Globus pallidus (tissue), 1 donor: ENCODE data around the gene SYTL5.
A peak's percentile ranks its signal among the peaks of the same experiment; 100 is the strongest.

Experiments
- DNase-seq: peaks from one replicate; pipeline ENCODE4 v3.0.0-alpha.2; 2015; ENCODE audit warnings: low spot score

Gene SYTL5

GRCh38 chrX:38028300-38028699 is 21.9 kb downstream of the SYTL5 start:
- DNase-seq = no peak

GRCh38 chrX:38036466-38036865 is 30.1 kb downstream of the SYTL5 start:
- no peak for DNase-seq

GRCh38 chrX:38038501-38038900 is 32.1 kb downstream of the SYTL5 start:
- DNase-seq = no peak

GRCh38 chrX:38041237-38041636 is 34.9 kb downstream of the SYTL5 start:
- no peak for DNase-seq

GRCh38 chrX:38044701-38045100 is 38.3 kb downstream of the SYTL5 start:
- DNase-seq = no peak

GRCh38 chrX:38045538-38046096 is 39.3 kb downstream of the SYTL5 start:
- no peak for DNase-seq

- no peak for DNase-seq
Measured at GRCh38 chrX:38048886-38049285, 42.5 kb downstream of the SYTL5 start.

GRCh38 chrX:38050806-38051205 is 44.5 kb downstream of the SYTL5 start:
- DNase-seq = no peak

- DNase-seq = no peak
Measured at GRCh38 chrX:38052096-38052495, 45.7 kb downstream of the SYTL5 start.

- peak; percentile 0 for DNase-seq
Measured at GRCh38 chrX:38055170-38055847, 49.0 kb downstream of the SYTL5 start.

- no peak for DNase-seq
Measured at GRCh38 chrX:38060331-38060878, 54.1 kb downstream of the SYTL5 start.

- no peak for DNase-seq
Measured at GRCh38 chrX:38061335-38061734, 55.0 kb downstream of the SYTL5 start.

GRCh38 chrX:38066934-38067333 is 60.6 kb downstream of the SYTL5 start:
- no peak for DNase-seq

GRCh38 chrX:38069273-38069672 is 62.9 kb downstream of the SYTL5 start:
- no peak for DNase-seq

- DNase-seq = no peak
Measured at GRCh38 chrX:38069991-38070390, 63.6 kb downstream of the SYTL5 start.

- no peak for DNase-seq
Measured at GRCh38 chrX:38079463-38079862, 73.1 kb downstream of the SYTL5 start.

- no peak for DNase-seq
Measured at GRCh38 chrX:38080808-38081207, 74.5 kb downstream of the SYTL5 start.

- no peak for DNase-seq
Measured at GRCh38 chrX:38081909-38082308, 75.6 kb downstream of the SYTL5 start.

- no peak for DNase-seq
Measured at GRCh38 chrX:38082309-38082708, 76.0 kb downstream of the SYTL5 start.

GRCh38 chrX:38085813-38086212 is 79.5 kb downstream of the SYTL5 start:
- no peak for DNase-seq

- DNase-seq = no peak
Measured at GRCh38 chrX:38086451-38087215, 80.3 kb downstream of the SYTL5 start.

- no peak for DNase-seq
Measured at GRCh38 chrX:38087594-38087993, 81.2 kb downstream of the SYTL5 start.
